ENCODE data around the gene NRBP1. TPM values are rescaled to one million over a fixed set of nuclear protein-coding genes. Genes with fewer than 3 reads are reported as not detected.

The NRBP1 gene
- total and polyA plus RNA-seq, 9 of the 15 experiments (the other 6 are each of a cell fraction or from before 2014, with no cell fraction given) = 2.9 to 84.5 (median 36.9) TPM

GRCh38 chr2:27428978-27429541 lies 629 bp downstream of the NRBP1 start (continued):
- TF ChIP-seq E2F5 (CRISPR knock-in tag; IDR thresholded peaks at IDR 0.05) (no peak), MTF1 (CRISPR knock-in tag; IDR thresholded peaks at IDR 0.05; ENCODE audit: borderline replicate concordance) (no peak), RNF2 (IDR thresholded peaks at IDR 0.05) (0 out of 2 replicates have a peak, but pooled peaks have one; percentile 36), MXD1 (CRISPR knock-in tag; IDR thresholded peaks at IDR 0.05; ENCODE audit: borderline replicate concordance, poor library complexity, severe bottlenecking) (no peak), SREBF1 (IDR thresholded peaks at IDR 0.05; ENCODE audit: borderline replicate concordance, low read depth, low read length) (no peak), ZNF12 (CRISPR knock-in tag; IDR thresholded peaks at IDR 0.05) (peak; percentile 53; the same call in 1 of the 2 replicates), BMI1 (IDR thresholded peaks at IDR 0.05; ENCODE audit: low read length) (no peak), ZC3H8 (IDR thresholded peaks at IDR 0.05) (no peak), ILF3 (IDR thresholded peaks at IDR 0.05; ENCODE audit: borderline replicate concordance) (no peak), MITF (IDR thresholded peaks at IDR 0.05) (no peak), MAFK (IDR thresholded peaks at IDR 0.05; ENCODE audit: low read length) (no peak), E2F1 (CRISPR knock-in tag; IDR thresholded peaks at IDR 0.05) (no peak), ZFP1 (CRISPR knock-in tag; IDR thresholded peaks at IDR 0.05) (no peak), BRD4 (IDR thresholded peaks at IDR 0.05) (no peak), PRDM10 (IDR thresholded peaks at IDR 0.05; ENCODE audit: partially characterized antibody) (no peak), HOXB6 (CRISPR knock-in tag; IDR thresholded peaks at IDR 0.05; ENCODE audit: borderline replicate concordance) (no peak), NUFIP1 (IDR thresholded peaks at IDR 0.05; ENCODE audit: partially characterized antibody) (no peak), ZBED1 (IDR thresholded peaks at IDR 0.05) (peak; percentile 18; the same call in 1 of the 2 replicates), ZNF274 (IDR thresholded peaks at IDR 0.05; ENCODE audit: borderline replicate concordance, low read depth, low read length) (no peak), ARID3B (CRISPR knock-in tag; IDR thresholded peaks at IDR 0.05; ENCODE audit: borderline replicate concordance) (no peak)

All from K562 (cell line).